Loucy (cell line): Measurements from ENCODE around the gene SLAMF7.

Source experiments
- CTCF ChIP-seq: fragments of 200-600 bp; sonication (generic); conservative IDR thresholded peaks from 2 replicates; pipeline ENCODE4 v1.5.1; 2014; ENCODE audit warnings: mild to moderate bottlenecking, antibody characterized with exemption, low read length
- EZH2phosphoT487 ChIP-seq: fragments of 200-600 bp; IDR thresholded peaks from 2 replicates; pipeline ENCODE4 v1.6.1; 2018; ENCODE audit warnings: antibody characterized with exemption, mild to moderate bottlenecking, moderate library complexity, borderline replicate concordance

DNA sequence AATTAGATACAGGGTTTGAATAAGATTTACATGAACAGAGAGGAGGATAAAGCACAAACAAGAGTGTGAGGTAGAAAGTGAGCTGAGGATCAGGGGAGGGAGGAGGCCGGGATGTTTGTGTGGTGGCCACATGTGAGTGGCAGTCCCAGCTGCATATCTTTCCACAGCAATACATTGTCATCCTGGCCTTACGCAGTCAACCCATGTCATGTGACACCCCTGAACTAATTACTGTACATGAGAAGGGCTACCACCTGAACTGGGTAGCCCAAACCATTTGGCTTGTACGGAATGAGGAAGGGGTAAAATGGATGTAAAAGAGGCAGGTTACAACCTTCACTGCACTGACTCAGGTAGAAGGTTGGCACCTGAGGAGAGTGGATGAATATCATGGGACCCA lies 4.2 kb downstream of the SLAMF7 start:
- no peak for TF ChIP-seq CTCF
- no peak for TF ChIP-seq EZH2phosphoT487
